ENCODE results near the gene ITFG2. TPM values are rescaled to one million over a fixed set of nuclear protein-coding genes. Genes with fewer than 3 reads are reported as not detected.
"Not testable (repeated sequence)": the region's sequence is repeated elsewhere in the genome, so short reads cannot be mapped to it uniquely, and the experiment has no call there.

ITFG2 gene
- total and polyA plus RNA-seq, 2 experiments from 2014 or later, result 17.3 to 32.6 TPM

DNA sequence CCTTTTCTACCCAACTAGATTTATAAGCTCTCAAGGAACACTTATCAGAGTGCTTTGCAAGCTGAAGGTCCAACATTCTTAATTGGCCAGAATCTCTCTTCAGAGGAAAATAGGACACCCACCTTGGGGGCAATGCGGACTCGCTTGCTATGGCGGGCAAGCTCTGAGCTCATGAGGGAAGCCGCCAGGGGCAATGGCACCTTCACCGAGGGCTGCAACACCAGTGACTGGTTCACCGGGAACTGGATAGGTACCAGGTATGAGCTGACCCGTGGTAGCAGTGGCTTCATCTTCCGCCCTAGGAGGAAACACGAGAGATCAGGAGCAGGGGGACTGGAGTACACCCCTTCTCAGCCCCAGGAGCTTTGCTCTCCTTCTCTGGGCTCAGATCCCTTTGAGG is 51.7 kb downstream of the ITFG2 start (continued):
- TF ChIP-seq, protein P1, sequence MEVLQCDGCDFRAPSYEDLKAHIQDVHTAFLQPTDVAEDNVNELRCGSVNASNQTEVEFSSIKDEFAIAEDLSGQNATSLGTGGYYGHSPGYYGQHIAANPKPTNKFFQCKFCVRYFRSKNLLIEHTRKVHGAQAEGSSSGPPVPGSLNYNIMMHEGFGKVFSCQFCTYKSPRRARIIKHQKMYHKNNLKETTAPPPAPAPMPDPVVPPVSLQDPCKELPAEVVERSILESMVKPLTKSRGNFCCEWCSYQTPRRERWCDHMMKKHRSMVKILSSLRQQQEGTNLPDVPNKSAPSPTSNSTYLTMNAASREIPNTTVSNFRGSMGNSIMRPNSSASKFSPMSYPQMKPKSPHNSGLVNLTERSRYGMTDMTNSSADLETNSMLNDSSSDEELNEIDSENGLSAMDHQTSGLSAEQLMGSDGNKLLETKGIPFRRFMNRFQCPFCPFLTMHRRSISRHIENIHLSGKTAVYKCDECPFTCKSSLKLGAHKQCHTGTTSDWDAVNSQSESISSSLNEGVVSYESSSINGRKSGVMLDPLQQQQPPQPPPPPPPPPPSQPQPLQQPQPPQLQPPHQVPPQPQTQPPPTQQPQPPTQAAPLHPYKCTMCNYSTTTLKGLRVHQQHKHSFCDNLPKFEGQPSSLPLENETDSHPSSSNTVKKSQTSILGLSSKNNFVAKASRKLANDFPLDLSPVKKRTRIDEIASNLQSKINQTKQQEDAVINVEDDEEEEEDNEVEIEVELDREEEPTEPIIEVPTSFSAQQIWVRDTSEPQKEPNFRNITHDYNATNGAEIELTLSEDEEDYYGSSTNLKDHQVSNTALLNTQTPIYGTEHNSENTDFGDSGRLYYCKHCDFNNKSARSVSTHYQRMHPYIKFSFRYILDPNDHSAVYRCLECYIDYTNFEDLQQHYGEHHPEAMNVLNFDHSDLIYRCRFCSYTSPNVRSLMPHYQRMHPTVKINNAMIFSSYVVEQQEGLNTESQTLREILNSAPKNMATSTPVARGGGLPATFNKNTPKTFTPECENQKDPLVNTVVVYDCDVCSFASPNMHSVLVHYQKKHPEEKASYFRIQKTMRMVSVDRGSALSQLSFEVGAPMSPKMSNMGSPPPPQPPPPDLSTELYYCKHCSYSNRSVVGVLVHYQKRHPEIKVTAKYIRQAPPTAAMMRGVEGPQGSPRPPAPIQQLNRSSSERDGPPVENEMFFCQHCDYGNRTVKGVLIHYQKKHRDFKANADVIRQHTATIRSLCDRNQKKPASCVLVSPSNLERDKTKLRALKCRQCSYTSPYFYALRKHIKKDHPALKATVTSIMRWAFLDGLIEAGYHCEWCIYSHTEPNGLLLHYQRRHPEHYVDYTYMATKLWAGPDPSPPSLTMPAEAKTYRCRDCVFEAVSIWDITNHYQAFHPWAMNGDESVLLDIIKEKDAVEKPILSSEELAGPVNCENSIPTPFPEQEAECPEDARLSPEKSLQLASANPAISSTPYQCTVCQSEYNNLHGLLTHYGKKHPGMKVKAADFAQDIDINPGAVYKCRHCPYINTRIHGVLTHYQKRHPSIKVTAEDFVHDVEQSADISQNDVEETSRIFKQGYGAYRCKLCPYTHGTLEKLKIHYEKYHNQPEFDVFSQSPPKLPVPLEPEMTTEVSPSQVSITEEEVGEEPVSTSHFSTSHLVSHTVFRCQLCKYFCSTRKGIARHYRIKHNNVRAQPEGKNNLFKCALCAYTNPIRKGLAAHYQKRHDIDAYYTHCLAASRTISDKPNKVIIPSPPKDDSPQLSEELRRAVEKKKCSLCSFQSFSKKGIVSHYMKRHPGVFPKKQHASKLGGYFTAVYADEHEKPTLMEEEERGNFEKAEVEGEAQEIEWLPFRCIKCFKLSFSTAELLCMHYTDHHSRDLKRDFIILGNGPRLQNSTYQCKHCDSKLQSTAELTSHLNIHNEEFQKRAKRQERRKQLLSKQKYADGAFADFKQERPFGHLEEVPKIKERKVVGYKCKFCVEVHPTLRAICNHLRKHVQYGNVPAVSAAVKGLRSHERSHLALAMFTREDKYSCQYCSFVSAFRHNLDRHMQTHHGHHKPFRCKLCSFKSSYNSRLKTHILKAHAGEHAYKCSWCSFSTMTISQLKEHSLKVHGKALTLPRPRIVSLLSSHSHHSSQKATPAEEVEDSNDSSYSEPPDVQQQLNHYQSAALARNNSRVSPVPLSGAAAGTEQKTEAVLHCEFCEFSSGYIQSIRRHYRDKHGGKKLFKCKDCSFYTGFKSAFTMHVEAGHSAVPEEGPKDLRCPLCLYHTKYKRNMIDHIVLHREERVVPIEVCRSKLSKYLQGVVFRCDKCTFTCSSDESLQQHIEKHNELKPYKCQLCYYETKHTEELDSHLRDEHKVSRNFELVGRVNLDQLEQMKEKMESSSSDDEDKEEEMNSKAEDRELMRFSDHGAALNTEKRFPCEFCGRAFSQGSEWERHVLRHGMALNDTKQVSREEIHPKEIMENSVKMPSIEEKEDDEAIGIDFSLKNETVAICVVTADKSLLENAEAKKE (CRISPR knock-in tag; IDR thresholded peaks at IDR 0.05), result no peak
- TF ChIP-seq ZNF331 (CRISPR knock-in tag; IDR thresholded peaks at IDR 0.05; ENCODE audit: low read depth), result no peak
- TF ChIP-seq EZH2phosphoT487 (IDR thresholded peaks at IDR 0.05; ENCODE audit: unreplicated experiment), result no peak

DNA sequence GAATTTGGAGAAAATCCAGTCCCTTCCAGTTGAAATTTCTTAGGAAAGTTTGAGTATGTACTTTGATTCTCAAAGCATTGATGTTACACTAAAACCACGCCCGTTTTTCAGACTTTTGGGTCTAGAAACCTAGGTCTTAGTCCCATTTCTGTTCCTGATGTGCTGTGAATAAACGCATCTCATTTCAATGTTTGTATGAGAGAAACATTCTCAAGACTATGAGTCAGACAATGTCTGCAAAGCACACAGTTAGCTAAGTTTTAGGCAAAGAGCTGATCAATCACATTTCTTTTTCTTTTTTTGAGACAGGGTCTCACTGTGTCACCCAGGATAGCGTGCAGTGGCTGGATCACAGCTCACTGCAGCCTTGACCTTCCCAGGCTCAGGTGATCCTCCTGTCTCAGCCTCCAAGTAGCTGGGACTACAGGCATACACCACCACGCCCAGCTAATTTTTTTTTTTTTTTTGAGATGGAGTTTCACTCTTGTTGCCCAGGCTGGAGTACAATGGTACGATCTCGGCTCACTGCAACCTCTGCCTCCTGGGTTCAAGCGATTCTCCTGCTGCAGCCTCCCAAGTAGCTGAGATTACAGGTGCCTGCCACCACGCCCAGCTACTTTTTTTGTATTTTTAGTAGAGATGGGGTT is 56.6 kb downstream of the ITFG2 start:
- H3K4me3 Mint-ChIP-seq; H3K4me2 ChIP-seq; H3K4me1 Mint-ChIP-seq; H3K4me1 ChIP-seq (ENCODE audit: insufficient read depth); H2AFZ ChIP-seq; DNase-seq (ENCODE audit: low spot score); H3K9me3 Mint-ChIP-seq; ATAC-seq; H3K9me2 ChIP-seq (ENCODE audit: insufficient read depth); H3K4me3 ChIP-seq; H3K27me3 Mint-ChIP-seq (ENCODE audit: insufficient read depth, low read depth, poor library complexity); H3K27me3 ChIP-seq (ENCODE audit: insufficient read depth); H3K27ac Mint-ChIP-seq; H3F3A ChIP-seq (replicated peaks; ENCODE audit: low read depth); H3K27ac ChIP-seq (ENCODE audit: low read depth): not testable (repeated sequence)
- Histone ChIP-seq H4K20me1 (replicated peaks; ENCODE audit: insufficient read depth) (peaks cover 17% of the 10 kb centered on the region), H3K36me3 (ENCODE audit: insufficient read depth) (peaks cover 43% of the 10 kb centered on the region), H3K79me2 (replicated peaks; ENCODE audit: insufficient read depth) (peaks cover 17% of the 10 kb centered on the region)
- H3K36me3 Mint-ChIP-seq (ENCODE audit: low read depth), result peaks cover 83% of the 10 kb centered on the region

Other genes with a start within 250 kb of the ITFG2 start
- 203 and 223 TPM in 2 replicates for gene FKBP4, start 17.7 kb upstream of the ITFG2 start, total RNA-seq (2014; rRNA removed; shearing (Covaris generic))
- 117 and 126 TPM in 2 replicates for gene FKBP4, start 17.7 kb upstream of the ITFG2 start, polyA plus RNA-seq (2016; fragmentation: Nextera tagmentation; extraction: Ambion mirVana)
- gene NRIP2, start 22.4 kb downstream of the ITFG2 start, total RNA-seq (2014; rRNA removed; shearing (Covaris generic)), result not detected in 2 replicates
- 0.40 and 0.66 TPM in 2 replicates for gene NRIP2, start 22.4 kb downstream of the ITFG2 start, polyA plus RNA-seq (2016; fragmentation: Nextera tagmentation; extraction: Ambion mirVana)
- gene TEX52, start 44.4 kb downstream of the ITFG2 start, total RNA-seq (2014; rRNA removed; shearing (Covaris generic)), result not detected in 2 replicates
- gene TEX52, start 44.4 kb downstream of the ITFG2 start, polyA plus RNA-seq (2016; fragmentation: Nextera tagmentation; extraction: Ambion mirVana), result not detected in 2 replicates
- gene FOXM1, start 64.5 kb downstream of the ITFG2 start, total RNA-seq (2014; rRNA removed; shearing (Covaris generic)), result 73.4 and 98.1 TPM in 2 replicates
- 24.1 and 31.0 TPM in 2 replicates for gene FOXM1, start 64.5 kb downstream of the ITFG2 start, polyA plus RNA-seq (2016; fragmentation: Nextera tagmentation; extraction: Ambion mirVana)
- gene RHNO1, start 64.6 kb downstream of the ITFG2 start, total RNA-seq (2014; rRNA removed; shearing (Covaris generic)), result 56.4 and 80.4 TPM in 2 replicates
- 63.8 and 71.1 TPM in 2 replicates for gene RHNO1, start 64.6 kb downstream of the ITFG2 start, polyA plus RNA-seq (2016; fragmentation: Nextera tagmentation; extraction: Ambion mirVana)
- gene TULP3, start 78.2 kb downstream of the ITFG2 start, total RNA-seq (2014; rRNA removed; shearing (Covaris generic)), result 17.5 and 18.8 TPM in 2 replicates
- gene TULP3, start 78.2 kb downstream of the ITFG2 start, polyA plus RNA-seq (2016; fragmentation: Nextera tagmentation; extraction: Ambion mirVana), result 11.6 and 15.1 TPM in 2 replicates
- gene TEAD4, start 146.7 kb downstream of the ITFG2 start, total RNA-seq (2014; rRNA removed; shearing (Covaris generic)), result 137 and 145 TPM in 2 replicates
- 56.0 and 68.1 TPM in 2 replicates for gene TEAD4, start 146.7 kb downstream of the ITFG2 start, polyA plus RNA-seq (2016; fragmentation: Nextera tagmentation; extraction: Ambion mirVana)

All from GM23338 (cell line).